Cardiac muscle cell (in vitro differentiated cells and primary cell): ENCODE results near the gene OR2B3. TPM values are rescaled to one million over a fixed set of nuclear protein-coding genes. Genes with fewer than 3 reads are reported as not detected.
"Not testable (repeated sequence)": the region's sequence is repeated elsewhere in the genome, so short reads cannot be mapped to it uniquely, and the experiment has no call there.

ENCODE experiments used
- DNase-seq, 2 donors: peaks; one replicate each; pipeline versions ENCODE4 v3.0.0 to v3.0.0-alpha.2; 2010 to 2017; ENCODE audit warnings: low read depth in 1 of 2, low spot score in 1 of 2
- H3K27ac ChIP-seq: fragments of 200-600 bp; sonication (generic); 2 replicates; pipeline ENCODE4 v1.5.1; 2016
- H3K27me3 ChIP-seq: fragments of 200-600 bp; sonication (generic); 2 replicates; pipeline ENCODE4 v1.6.0; 2016; ENCODE audit warnings: control low read depth
- H3K36me3 ChIP-seq: fragments of 200-600 bp; sonication (generic); 2 replicates; pipeline ENCODE4 v1.5.1; 2016; ENCODE audit warnings: control low read depth
- H3K4me1 ChIP-seq: fragments of 200-600 bp; sonication (generic); 2 replicates; pipeline ENCODE4 v1.8.1; 2017; ENCODE audit warnings: low read depth, mild to moderate bottlenecking, mixed run types
- H3K4me3 ChIP-seq: fragments of 200-600 bp; sonication (generic); 2 replicates; pipeline ENCODE4 v1.5.1; 2016; ENCODE audit warnings: mild to moderate bottlenecking
- H3K9me3 ChIP-seq: fragments of 200-600 bp; sonication (generic); 2 replicates; pipeline ENCODE4 v1.5.1; 2017; ENCODE audit warnings: low read depth, mild to moderate bottlenecking, control low read depth
- polyA plus RNA-seq: library from polyadenylated mRNA; unstranded; fragments of >200 nt; fragmentation: Nextera tagmentation; extraction: Ambion mirVana; gene quantifications from 2 replicates; pipeline ENCODE4 v1.2.1, GENCODE V29; 2016
- total RNA-seq: library from RNA; depleted of rRNA; stranded (reverse); fragments of >200 nt; gene quantifications from 2 replicates; pipeline ENCODE4 v1.2.3, GENCODE V29; 2016
- TF ChIP-seq, protein P1 (sequence below): IDR thresholded peaks from 2 replicates; pipeline ENCODE4 v1.5.1; 2012; ENCODE audit warnings: low read depth, mild to moderate bottlenecking, low read length

Gene OR2B3, protein sequence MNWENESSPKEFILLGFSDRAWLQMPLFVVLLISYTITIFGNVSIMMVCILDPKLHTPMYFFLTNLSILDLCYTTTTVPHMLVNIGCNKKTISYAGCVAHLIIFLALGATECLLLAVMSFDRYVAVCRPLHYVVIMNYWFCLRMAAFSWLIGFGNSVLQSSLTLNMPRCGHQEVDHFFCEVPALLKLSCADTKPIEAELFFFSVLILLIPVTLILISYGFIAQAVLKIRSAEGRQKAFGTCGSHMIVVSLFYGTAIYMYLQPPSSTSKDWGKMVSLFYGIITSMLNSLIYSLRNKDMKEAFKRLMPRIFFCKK
- total RNA-seq (not detected in 2 replicates), polyA plus RNA-seq (not detected in 2 replicates)

DNA sequence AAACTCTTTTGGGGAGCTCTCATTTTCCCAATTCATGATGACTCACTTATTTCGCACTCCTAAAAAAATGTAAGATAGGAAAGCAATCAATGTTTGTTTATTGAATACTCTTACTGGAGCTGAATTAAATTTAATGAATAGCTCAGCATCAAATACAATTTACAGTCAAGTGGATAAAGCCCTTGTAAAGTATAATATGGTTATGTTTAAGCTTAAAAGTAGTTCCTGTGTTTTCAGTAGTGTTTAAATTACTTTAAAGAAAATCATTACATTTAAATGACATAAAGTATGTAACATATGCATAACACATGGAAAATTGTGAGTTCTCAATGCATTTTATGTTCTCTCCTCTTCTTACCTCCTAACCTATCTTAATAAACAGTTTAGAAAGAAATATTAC is at the start of gene OR2B3:
TSS of gene OR2B3 (minus strand) at position 101 of the 400 bp plus-strand sequence. CDS start at position 36, 65 bp downstream.
- no peaks in the 10 kb centered on the region for H3K27me3 ChIP-seq
- no peaks in the 10 kb centered on the region for H3K36me3 ChIP-seq
- TF ChIP-seq, protein P1, sequence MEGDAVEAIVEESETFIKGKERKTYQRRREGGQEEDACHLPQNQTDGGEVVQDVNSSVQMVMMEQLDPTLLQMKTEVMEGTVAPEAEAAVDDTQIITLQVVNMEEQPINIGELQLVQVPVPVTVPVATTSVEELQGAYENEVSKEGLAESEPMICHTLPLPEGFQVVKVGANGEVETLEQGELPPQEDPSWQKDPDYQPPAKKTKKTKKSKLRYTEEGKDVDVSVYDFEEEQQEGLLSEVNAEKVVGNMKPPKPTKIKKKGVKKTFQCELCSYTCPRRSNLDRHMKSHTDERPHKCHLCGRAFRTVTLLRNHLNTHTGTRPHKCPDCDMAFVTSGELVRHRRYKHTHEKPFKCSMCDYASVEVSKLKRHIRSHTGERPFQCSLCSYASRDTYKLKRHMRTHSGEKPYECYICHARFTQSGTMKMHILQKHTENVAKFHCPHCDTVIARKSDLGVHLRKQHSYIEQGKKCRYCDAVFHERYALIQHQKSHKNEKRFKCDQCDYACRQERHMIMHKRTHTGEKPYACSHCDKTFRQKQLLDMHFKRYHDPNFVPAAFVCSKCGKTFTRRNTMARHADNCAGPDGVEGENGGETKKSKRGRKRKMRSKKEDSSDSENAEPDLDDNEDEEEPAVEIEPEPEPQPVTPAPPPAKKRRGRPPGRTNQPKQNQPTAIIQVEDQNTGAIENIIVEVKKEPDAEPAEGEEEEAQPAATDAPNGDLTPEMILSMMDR, result no peak
- H3K27ac ChIP-seq, result no peak within 1 kb of the TSS
- no peaks in the 10 kb centered on the region for H3K4me1 ChIP-seq
- H3K4me3 ChIP-seq, result no peak within 1 kb of the TSS
- DNase-seq, result no peak
- no peaks in the 10 kb centered on the region for H3K9me3 ChIP-seq

DNA sequence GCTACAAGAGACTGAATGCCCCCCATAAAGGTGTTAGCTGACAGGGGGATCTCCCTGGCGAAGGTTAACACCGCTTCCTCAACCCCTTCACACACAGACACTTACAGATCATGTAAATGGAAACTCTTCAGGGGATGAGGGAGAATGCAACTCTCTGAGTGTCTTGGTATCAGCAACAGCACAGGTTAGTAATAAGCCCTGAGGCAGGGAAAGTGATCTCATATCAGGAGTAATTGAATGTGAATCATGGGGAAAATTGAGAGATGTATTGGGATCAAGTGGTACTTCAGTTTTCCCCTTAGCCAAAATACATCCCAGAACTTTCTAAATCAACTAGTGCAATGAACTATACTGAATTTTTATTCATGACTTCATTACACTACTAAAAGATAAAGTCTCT is 44.6 kb upstream of the OR2B3 start:
- Histone ChIP-seq H3K27ac (no peak overlapping the region), H3K36me3 (no peaks in the 10 kb centered on the region), H3K4me3 (no peak overlapping the region), H3K4me1 (no peaks in the 10 kb centered on the region), H3K9me3 (no peaks in the 10 kb centered on the region), H3K27me3 (peaks cover 3% of the 10 kb centered on the region)
- TF ChIP-seq, protein P1, result no peak
- DNase-seq, result no peak

DNA sequence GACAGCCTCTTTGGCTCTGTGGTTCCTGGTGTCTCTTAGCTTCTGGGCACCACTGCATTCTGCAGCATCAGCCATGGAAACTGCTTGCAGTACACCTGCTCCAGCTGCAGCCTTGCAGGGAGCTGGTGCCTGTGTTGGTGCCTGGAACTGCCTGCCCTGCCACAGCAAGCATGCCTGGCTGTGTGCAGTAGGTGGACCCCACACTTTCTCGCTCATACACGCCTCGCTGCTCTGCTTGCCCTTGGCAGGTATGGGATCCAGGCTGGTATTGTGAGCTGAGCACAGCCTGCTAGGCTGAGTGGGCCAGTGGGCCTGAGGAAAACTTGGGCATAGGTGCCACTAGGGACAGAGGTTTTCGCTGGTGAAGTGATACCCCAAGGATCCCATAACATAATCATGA is 43.5 kb upstream of the OR2B3 start:
- H3K27me3 ChIP-seq, result peaks cover 3% of the 10 kb centered on the region
- TF ChIP-seq, protein P1, result no peak
- no peaks in the 10 kb centered on the region for H3K9me3 ChIP-seq

DNA sequence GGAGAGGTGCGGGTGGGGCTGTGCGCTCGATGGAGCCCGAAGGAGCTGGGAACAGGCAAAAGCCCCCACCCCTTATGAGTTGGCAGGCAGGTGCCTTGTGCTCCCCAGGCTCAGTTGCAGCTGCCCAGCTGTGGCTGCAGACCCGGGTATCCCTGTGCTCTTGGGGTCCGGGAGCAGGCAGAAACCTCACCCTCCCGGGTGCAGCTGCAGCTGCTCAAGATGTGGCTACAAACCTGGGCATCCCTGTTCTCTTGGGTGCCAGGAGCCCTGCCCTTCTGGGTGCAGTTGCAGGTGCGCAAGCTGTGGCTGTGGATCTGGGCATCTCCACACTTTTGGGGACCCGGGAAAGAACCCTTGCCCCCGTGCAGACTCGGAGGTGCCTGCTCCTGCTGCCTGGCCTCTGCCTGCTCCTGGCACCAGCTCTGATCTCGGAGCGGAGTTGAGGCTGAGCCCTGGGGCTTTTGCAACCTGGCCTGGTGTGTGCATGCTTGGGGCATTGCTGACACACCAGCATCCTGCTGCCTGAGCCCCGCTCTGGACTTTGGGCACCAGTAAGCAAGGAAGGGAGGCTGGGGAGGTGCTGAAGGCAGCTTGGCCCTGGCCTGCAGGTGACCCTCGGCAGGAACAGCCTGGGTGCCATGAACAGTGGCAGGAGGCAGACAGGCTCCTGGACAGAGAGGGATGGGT is 42.4 kb upstream of the OR2B3 start:
- no peaks in the 10 kb centered on the region for H3K9me3 ChIP-seq

More for the DNA sequence above, 43.5 kb upstream of the OR2B3 start:
- Histone ChIP-seq H3K4me1 (no peaks in the 10 kb centered on the region), H3K36me3 (no peaks in the 10 kb centered on the region), H3K27ac (no peak overlapping the region), H3K4me3 (no peak overlapping the region)
- DNase-seq, result no peak

DNA sequence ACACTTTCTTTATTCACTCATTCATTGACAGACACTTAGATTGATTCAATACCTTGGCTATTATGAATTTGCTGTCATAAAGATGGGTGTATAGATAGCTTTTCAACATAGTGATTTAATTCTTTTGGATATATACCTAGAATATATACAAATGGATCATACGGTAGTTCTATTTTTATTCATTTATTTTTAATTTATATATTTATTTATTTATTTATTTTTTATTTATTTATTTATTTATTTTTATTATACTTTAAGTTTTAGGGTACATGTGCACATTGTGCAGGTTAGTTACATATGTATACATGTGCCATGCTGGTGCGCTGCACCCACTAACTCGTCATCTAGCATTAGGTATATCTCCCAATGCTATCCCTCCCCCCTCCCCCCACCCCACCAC is 27.9 kb upstream of the OR2B3 start:
- H3K9me3 ChIP-seq, H3K36me3 ChIP-seq, H3K27ac ChIP-seq, H3K4me3 ChIP-seq, H3K27me3 ChIP-seq, DNase-seq, H3K4me1 ChIP-seq: not testable (repeated sequence)

More for the DNA sequence above, 42.4 kb upstream of the OR2B3 start:
- peaks cover 3% of the 10 kb centered on the region for H3K27me3 ChIP-seq
- H3K4me1 ChIP-seq, result no peaks in the 10 kb centered on the region
- TF ChIP-seq, protein P1, result no peak
- no peak overlapping the region for H3K4me3 ChIP-seq
- H3K36me3 ChIP-seq, result no peaks in the 10 kb centered on the region
- H3K27ac ChIP-seq, result no peak overlapping the region
- DNase-seq, result no peak

DNA sequence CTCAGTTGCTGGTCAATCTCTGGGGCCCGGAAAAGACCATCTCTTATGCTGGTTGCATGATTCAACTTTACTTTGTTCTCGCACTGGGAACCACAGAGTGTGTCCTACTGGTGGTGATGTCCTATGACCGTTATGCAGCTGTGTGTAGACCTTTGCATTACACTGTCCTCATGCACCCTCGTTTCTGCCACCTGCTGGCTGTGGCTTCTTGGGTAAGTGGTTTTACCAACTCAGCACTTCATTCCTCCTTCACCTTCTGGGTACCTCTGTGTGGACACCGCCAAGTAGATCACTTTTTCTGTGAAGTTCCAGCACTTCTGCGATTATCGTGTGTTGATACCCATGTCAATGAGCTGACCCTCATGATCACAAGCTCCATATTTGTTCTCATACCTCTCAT is 25.0 kb upstream of the OR2B3 start:
- Histone ChIP-seq H3K27ac (no peak overlapping the region), H3K9me3 (no peaks in the 10 kb centered on the region), H3K4me3 (no peak overlapping the region), H3K27me3 (no peaks in the 10 kb centered on the region), H3K36me3 (no peaks in the 10 kb centered on the region), H3K4me1 (no peaks in the 10 kb centered on the region)
- TF ChIP-seq, protein P1, result no peak
- DNase-seq, result no peak
